PC-3 (cell line): ENCODE measurements around the gene SULT2B1. TPM values are rescaled to one million over a fixed set of nuclear protein-coding genes. Genes with fewer than 3 reads are reported as not detected.

Experiments
- ATAC-seq: fragments of 200-7000 bp; cut with Tn5 transposase; 2 replicates; pipeline ENCODE4 v1.9.1; 2020; ENCODE audit warnings: mild to moderate bottlenecking, moderate library complexity
- BruUV-seq: library from RNA; stranded (reverse); fragments of 400-500 nt; replicated peaks from 2 replicates; lab custom pipeline; 2021; lab: Mats Ljungman, UMichigan
- CTCF ChIA-PET: fragments of 300-600 bp; sonication (Branson Sonifier 250); formaldehyde crosslinking; loops from one replicate; lab custom pipeline; 2022; ENCODE audit warnings: antibody characterized with exemption; lab: Charles Lee
- POLR2A ChIA-PET: fragments of 300-600 bp; sonication (Branson Sonifier 250); formaldehyde crosslinking; loops from one replicate; lab custom pipeline; 2022; ENCODE audit warnings: antibody characterized with exemption; ENCODE audit not compliant: unreplicated experiment; lab: Charles Lee
- DNase-seq: peaks from one replicate; pipeline ENCODE4 v3.0.0-alpha.2; 2015
- H2AFZ ChIP-seq: fragments of 300-600 bp; sonication (generic); 2 replicates; pipeline ENCODE4 v1.6.0; 2016; ENCODE audit warnings: antibody characterized with exemption, low read length
- H3F3A ChIP-seq: fragments of 300-600 bp; sonication (generic); one replicate; pipeline ENCODE4 v1.6.0; 2017; ENCODE audit warnings: antibody characterized with exemption, low read length, control low read depth, mild to moderate bottlenecking; ENCODE audit not compliant: unreplicated experiment
- H3K27ac ChIP-seq: fragments of 300-600 bp; sonication (generic); 2 replicates; pipeline ENCODE4 v1.5.1; 2016; ENCODE audit warnings: mild to moderate bottlenecking, low read length
- H3K27me3 ChIP-seq: fragments of 300-600 bp; sonication (generic); 2 replicates; pipeline ENCODE4 v1.6.1; 2016; ENCODE audit warnings: low read length, mixed read lengths
- H3K36me3 ChIP-seq: fragments of 300-600 bp; sonication (generic); 2 replicates; pipeline ENCODE4 v1.6.1; 2016; ENCODE audit warnings: low read depth, mixed run types, low read length, mixed read lengths
- H3K4me1 ChIP-seq: fragments of 300-600 bp; sonication (generic); 2 replicates; pipeline ENCODE4 v1.5.1; 2016; ENCODE audit warnings: low read length; ENCODE audit not compliant: insufficient read depth
- H3K4me2 ChIP-seq: fragments of 300-600 bp; sonication (generic); 2 replicates; pipeline ENCODE4 v1.6.0; 2016; ENCODE audit warnings: low read length
- H3K4me3 ChIP-seq: fragments of 300-600 bp; sonication (generic); 2 replicates; pipeline ENCODE4 v1.5.1; 2016; ENCODE audit warnings: mild to moderate bottlenecking, low read length, mixed read lengths
- H3K79me2 ChIP-seq: fragments of 300-600 bp; sonication (generic); 2 replicates; pipeline ENCODE4 v1.6.1; 2017; ENCODE audit warnings: low read length, mixed read lengths
- H3K9ac ChIP-seq: fragments of 300-600 bp; sonication (generic); 2 replicates; pipeline ENCODE4 v1.6.0; 2016; ENCODE audit warnings: mild to moderate bottlenecking, low read length
- H3K9me2 ChIP-seq: fragments of 300-600 bp; sonication (generic); replicated peaks from 2 replicates; pipeline ENCODE4 v1.6.1; 2016; ENCODE audit warnings: mixed run types, low read length, mixed read lengths
- H3K9me3 ChIP-seq: fragments of 300-600 bp; sonication (generic); 2 replicates; pipeline ENCODE4 v1.6.1; 2016; ENCODE audit warnings: low read length, mixed read lengths
- H4K20me1 ChIP-seq: fragments of 300-600 bp; sonication (generic); 2 replicates; pipeline ENCODE4 v1.6.1; 2016; ENCODE audit warnings: low read length, mixed read lengths
- EZH2 ChIP-seq: fragments of 300-600 bp; sonication (generic); IDR thresholded peaks from one replicate; pipeline ENCODE4 v1.6.1; 2017; ENCODE audit warnings: antibody characterized with exemption, mild to moderate bottlenecking, low read length; ENCODE audit not compliant: unreplicated experiment
- EZH2phosphoT487 ChIP-seq: fragments of 300-600 bp; sonication (generic); IDR thresholded peaks from 2 replicates; pipeline ENCODE4 v1.6.1; 2018; ENCODE audit warnings: mild to moderate bottlenecking, antibody characterized with exemption, low read length, borderline replicate concordance
- intact Hi-C: fragments of 100-400 bp; cut with micrococcal nuclease; formaldehyde crosslinking; loops from 2 replicates; pipeline ENCODE4 v1.9.0; 2023
- total RNA-seq: library from RNA; depleted of rRNA; stranded (reverse); fragments of >200 nt; gene quantifications from 2 replicates; pipeline ENCODE4 v1.2.3, GENCODE V29; 2014
- TF ChIP-seq, protein P1 (sequence below): fragments of 300-600 bp; sonication (generic); conservative IDR thresholded peaks from 2 replicates; pipeline ENCODE4 v1.5.1; 2017; ENCODE audit warnings: antibody characterized with exemption, low read depth, mild to moderate bottlenecking, low read length

SULT2B1 gene
- total RNA-seq, 1 experiment from 2014 or later: 6.7 TPM

DNA sequence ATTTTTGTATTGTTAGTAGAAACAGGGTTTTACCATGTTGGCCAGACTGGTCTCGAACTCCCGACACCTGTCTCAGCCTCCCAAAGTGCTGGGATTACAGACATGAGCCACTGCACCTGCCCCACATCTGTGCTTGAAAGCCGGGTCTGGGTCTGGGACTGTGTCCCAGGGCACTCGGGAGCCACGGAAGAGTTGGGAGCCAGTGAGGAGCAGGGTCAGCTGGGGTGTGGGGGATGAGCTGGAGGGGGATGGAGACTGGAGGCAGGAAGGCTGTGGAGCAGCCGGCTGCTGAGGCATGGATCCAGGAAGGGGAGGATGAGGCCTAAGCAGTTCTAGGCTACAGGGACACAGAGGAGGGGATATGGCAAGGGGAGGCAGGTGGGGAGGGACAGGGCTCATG is 43.9 kb downstream of the SULT2B1 start:
- Histone ChIP-seq H3K27ac (no peak overlapping the region), H3K4me3 (no peak overlapping the region), H3K9ac (no peak overlapping the region), H3F3A (no peaks in the 10 kb centered on the region), H3K27me3 (no peaks in the 10 kb centered on the region), H3K9me2 (no peaks in the 10 kb centered on the region), H3K9me3 (no peaks in the 10 kb centered on the region), H3K79me2 (no peaks in the 10 kb centered on the region), H3K4me2 (no peak overlapping the region), H4K20me1 (no peaks in the 10 kb centered on the region), H3K4me1 (no peaks in the 10 kb centered on the region), H3K36me3 (no peaks in the 10 kb centered on the region), H2AFZ (no peak overlapping the region)
- CTCF ChIA-PET: no interaction called here
- intact Hi-C loops: no loop called here
- POLR2A ChIA-PET: no interaction called here
- TF ChIP-seq, protein P1, sequence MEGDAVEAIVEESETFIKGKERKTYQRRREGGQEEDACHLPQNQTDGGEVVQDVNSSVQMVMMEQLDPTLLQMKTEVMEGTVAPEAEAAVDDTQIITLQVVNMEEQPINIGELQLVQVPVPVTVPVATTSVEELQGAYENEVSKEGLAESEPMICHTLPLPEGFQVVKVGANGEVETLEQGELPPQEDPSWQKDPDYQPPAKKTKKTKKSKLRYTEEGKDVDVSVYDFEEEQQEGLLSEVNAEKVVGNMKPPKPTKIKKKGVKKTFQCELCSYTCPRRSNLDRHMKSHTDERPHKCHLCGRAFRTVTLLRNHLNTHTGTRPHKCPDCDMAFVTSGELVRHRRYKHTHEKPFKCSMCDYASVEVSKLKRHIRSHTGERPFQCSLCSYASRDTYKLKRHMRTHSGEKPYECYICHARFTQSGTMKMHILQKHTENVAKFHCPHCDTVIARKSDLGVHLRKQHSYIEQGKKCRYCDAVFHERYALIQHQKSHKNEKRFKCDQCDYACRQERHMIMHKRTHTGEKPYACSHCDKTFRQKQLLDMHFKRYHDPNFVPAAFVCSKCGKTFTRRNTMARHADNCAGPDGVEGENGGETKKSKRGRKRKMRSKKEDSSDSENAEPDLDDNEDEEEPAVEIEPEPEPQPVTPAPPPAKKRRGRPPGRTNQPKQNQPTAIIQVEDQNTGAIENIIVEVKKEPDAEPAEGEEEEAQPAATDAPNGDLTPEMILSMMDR: no peak
- TF ChIP-seq EZH2phosphoT487 (no peak), EZH2 (no peak)
- ATAC-seq (no peak), DNase-seq (no peak)
- no TSS peak for BruUV-seq

DNA sequence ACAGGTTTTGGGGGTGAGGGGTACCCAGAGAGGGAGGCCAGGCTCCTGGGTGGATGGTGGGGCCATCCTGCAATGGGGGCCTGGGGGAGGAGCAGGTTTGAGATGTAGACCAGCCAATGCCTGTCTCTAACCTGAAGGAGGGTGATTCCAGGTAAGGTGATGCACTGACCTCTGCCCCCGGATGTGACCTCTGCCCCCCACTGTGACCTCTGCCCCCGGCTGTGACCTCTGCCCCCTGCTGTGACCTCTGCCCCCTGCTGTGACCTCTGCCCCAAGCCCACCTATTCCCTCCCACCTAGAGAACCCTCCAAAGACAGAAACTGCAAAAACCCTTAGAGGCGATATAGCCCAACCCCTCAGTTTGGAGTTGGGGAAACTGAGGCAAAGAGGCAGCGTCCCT is 44.3 kb downstream of the SULT2B1 start:
- BruUV-seq: no TSS peak
- H4K20me1 ChIP-seq: no peaks in the 10 kb centered on the region
- DNase-seq (no peak), ATAC-seq (no peak)
- no peaks in the 10 kb centered on the region for H3K9me2 ChIP-seq
- TF ChIP-seq, protein P1: no peak
- TF ChIP-seq EZH2 (no peak), EZH2phosphoT487 (no peak)
- no peaks in the 10 kb centered on the region for H3K4me1 ChIP-seq
- POLR2A ChIA-PET: no interaction called here
- H3K9me3 ChIP-seq: no peaks in the 10 kb centered on the region
- H3K79me2 ChIP-seq: no peaks in the 10 kb centered on the region
- H3K27me3 ChIP-seq: no peaks in the 10 kb centered on the region
- no peak overlapping the region for H3K4me3 ChIP-seq
- H3K36me3 ChIP-seq: no peaks in the 10 kb centered on the region
- no peak overlapping the region for H2AFZ ChIP-seq
- intact Hi-C loops: no loop called here
- CTCF ChIA-PET: no interaction called here
- H3K4me2 ChIP-seq: no peak overlapping the region
- no peaks in the 10 kb centered on the region for H3F3A ChIP-seq
- H3K27ac ChIP-seq: no peak overlapping the region
- H3K9ac ChIP-seq: no peak overlapping the region

DNA sequence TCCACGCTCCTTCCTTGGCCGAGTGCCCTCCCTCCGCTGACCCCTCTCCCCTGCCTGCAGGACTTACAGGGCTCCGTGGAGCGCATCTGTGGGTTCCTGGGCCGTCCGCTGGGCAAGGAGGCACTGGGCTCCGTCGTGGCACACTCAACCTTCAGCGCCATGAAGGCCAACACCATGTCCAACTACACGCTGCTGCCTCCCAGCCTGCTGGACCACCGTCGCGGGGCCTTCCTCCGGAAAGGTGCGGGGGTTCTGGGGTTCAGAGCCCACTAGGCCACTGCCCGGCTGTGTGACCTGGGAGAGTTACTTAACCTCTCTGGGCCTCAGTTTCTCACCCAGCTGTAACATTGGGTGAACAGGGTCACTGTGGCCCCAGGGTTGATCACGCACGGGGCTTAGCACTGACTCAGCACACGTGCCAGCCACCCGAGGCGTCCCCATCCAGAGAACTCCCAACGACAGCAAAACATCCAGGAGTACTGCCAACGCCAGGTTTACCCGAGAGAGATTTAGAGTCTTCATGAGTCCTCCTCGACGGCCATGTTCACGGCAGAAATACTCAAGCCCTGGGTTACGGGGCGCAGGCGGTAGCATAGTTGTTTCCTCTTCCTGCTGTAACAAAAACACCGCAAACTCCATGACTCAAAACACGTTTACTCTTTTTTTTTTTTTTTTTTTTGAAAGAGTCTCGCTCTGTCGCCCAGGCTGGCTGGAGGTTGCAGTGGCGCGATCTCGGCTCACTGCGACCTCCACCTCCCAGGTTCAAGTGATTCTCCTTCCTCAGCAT is 44.9 kb downstream of the SULT2B1 start:
- no peak overlapping the region for H3K4me2 ChIP-seq
- H3K27ac ChIP-seq: no peak overlapping the region
- H3K9me3 ChIP-seq: no peaks in the 10 kb centered on the region
- CTCF ChIA-PET: no interaction called here
- H3K27me3 ChIP-seq: no peaks in the 10 kb centered on the region
- H3K9me2 ChIP-seq: no peaks in the 10 kb centered on the region
- POLR2A ChIA-PET: no interaction called here
- intact Hi-C loops: no loop called here
- no peak for TF ChIP-seq EZH2
- TF ChIP-seq EZH2phosphoT487: no peak
- TF ChIP-seq, protein P1: no peak
- no peak for DNase-seq
- H3K79me2 ChIP-seq: no peaks in the 10 kb centered on the region
- no peaks in the 10 kb centered on the region for H4K20me1 ChIP-seq
- no peaks in the 10 kb centered on the region for H3F3A ChIP-seq
- H3K36me3 ChIP-seq: no peaks in the 10 kb centered on the region
- no TSS peak for BruUV-seq
- ATAC-seq: no peak
- H3K4me1 ChIP-seq: no peaks in the 10 kb centered on the region
- no peak overlapping the region for H2AFZ ChIP-seq
- no peak overlapping the region for H3K9ac ChIP-seq
- no peak overlapping the region for H3K4me3 ChIP-seq
